Stimulated activated effector memory CD8-positive, alpha-beta T cell treated with anti-CD3 and anti-CD28 coated beads, Interleukin-12 subunit alpha, Interleukin-12 subunit beta, amount 100 ng/mL, for 72 hours (primary cell): ENCODE measurements around the gene ARPP21.

Experiments
- ATAC-seq: fragments of 150-1000 bp; cut with Tn5 transposase; 2 replicates; pipeline ENCODE4 v1.10.0; 2021
- DNase-seq, 2 donors: peaks; one replicate each; pipeline ENCODE4 v3.0.0; 2021 to 2022; ENCODE audit warnings: low spot score in 2 of 2
- H3K27ac Mint-ChIP-seq: one replicate; pipeline ENCODE4 v1.8.0; 2022; ENCODE audit warnings: mild to moderate bottlenecking, mixed read lengths
- H3K36me3 Mint-ChIP-seq: one replicate; pipeline ENCODE4 v1.8.0; 2022; ENCODE audit warnings: mild to moderate bottlenecking, mixed read lengths
- H3K4me1 Mint-ChIP-seq: one replicate; pipeline ENCODE4 v1.8.0; 2022; ENCODE audit warnings: mixed read lengths
- H3K4me3 Mint-ChIP-seq: one replicate; pipeline ENCODE4 v1.8.0; 2022; ENCODE audit warnings: mild to moderate bottlenecking, mixed read lengths
- H3K9me3 Mint-ChIP-seq: one replicate; pipeline ENCODE4 v1.8.0; 2022; ENCODE audit warnings: mixed read lengths

ARPP21 gene

DNA sequence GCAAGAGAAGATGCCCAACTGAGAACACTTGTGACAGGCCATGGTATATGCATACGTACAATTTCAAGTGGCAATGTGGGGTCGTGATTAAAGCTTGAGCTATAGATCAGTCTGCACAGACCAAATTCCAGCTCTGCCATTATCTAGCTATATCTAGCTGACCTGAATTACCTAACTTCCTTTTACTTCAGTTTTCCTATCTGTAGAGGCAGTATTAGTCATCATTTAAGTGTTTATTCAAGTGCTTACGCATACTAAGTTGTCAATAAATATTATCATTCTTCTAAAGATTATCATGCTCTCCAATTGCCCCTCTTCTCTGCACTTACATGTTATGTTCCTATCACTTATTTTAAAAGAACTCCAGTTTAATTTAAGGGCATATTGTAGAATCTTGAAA is 87.9 kb downstream of the ARPP21 start:
- DNase-seq (no peak), ATAC-seq (no peak)
- H3K36me3 Mint-ChIP-seq: no peaks in the 10 kb centered on the region
- peaks cover 3% of the 10 kb centered on the region for H3K9me3 Mint-ChIP-seq
- H3K4me1 Mint-ChIP-seq: no peaks in the 10 kb centered on the region
- H3K4me3 Mint-ChIP-seq: no peak overlapping the region
- H3K27ac Mint-ChIP-seq: no peak overlapping the region

DNA sequence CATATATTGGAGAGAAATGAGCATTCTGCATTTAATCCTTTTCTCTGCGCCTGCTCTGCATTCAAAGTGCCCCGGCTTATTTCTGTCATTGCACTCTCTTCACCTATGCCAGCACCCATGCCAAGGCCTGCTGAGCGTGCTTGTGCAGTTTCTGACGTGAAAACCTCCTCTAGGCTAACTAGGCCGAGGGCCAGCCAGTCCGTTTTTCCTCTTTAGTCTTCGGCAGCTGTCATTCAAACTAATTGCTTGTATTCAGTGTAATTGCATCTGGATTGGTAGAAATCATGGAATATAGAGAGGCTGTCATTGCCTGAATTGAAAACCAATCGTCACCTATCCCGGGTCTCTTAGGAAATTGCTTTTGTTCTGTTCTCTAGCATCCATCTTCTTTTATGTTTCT is 94.0 kb downstream of the ARPP21 start:
- no peak overlapping the region for H3K4me3 Mint-ChIP-seq
- DNase-seq (no peak), ATAC-seq (no peak)
- H3K4me1 Mint-ChIP-seq: no peaks in the 10 kb centered on the region
- no peaks in the 10 kb centered on the region for H3K36me3 Mint-ChIP-seq
- H3K9me3 Mint-ChIP-seq: peaks cover 8% of the 10 kb centered on the region
- no peak overlapping the region for H3K27ac Mint-ChIP-seq

- ATAC-seq: no peak
- Mint-ChIP-seq H3K27ac (no peak overlapping the region), H3K9me3 (peaks cover 8% of the 10 kb centered on the region), H3K36me3 (no peaks in the 10 kb centered on the region), H3K4me3 (no peak overlapping the region), H3K4me1 (no peaks in the 10 kb centered on the region)
- DNase-seq: no peak
Measured at GRCh38 chr3:35733864-35734263, 94.5 kb downstream of the ARPP21 start.

GRCh38 chr3:35737080-35737479 is 97.8 kb downstream of the ARPP21 start:
- no peak overlapping the region for H3K27ac Mint-ChIP-seq
- peaks cover 11% of the 10 kb centered on the region for H3K9me3 Mint-ChIP-seq
- ATAC-seq (no peak), DNase-seq (no peak)
- H3K36me3 Mint-ChIP-seq: no peaks in the 10 kb centered on the region
- H3K4me3 Mint-ChIP-seq: no peak overlapping the region
- no peaks in the 10 kb centered on the region for H3K4me1 Mint-ChIP-seq

DNA sequence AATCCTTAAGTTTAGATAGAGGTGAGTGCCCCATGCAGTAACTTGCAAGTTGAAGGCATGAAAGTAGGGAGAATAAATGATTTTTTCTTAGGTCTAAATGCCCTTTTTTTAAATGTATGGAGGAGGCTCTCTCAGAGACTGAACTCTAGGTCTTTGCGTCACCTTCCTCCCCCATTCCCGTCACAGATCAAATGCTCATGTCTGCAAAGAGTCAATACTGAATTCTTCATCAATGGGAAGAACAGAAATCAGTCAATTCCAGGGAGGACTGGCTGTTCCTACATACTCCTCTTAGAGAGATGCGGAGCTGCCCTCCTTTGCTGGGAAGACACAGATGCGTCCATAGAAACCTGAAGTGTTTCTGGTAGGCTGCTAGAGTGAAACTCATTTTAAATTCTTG is 98.2 kb downstream of the ARPP21 start:
- H3K4me1 Mint-ChIP-seq: no peaks in the 10 kb centered on the region
- DNase-seq: no peak
- no peak overlapping the region for H3K4me3 Mint-ChIP-seq
- H3K27ac Mint-ChIP-seq: no peak overlapping the region
- no peaks in the 10 kb centered on the region for H3K36me3 Mint-ChIP-seq
- ATAC-seq: no peak
- H3K9me3 Mint-ChIP-seq: peaks cover 11% of the 10 kb centered on the region

DNA sequence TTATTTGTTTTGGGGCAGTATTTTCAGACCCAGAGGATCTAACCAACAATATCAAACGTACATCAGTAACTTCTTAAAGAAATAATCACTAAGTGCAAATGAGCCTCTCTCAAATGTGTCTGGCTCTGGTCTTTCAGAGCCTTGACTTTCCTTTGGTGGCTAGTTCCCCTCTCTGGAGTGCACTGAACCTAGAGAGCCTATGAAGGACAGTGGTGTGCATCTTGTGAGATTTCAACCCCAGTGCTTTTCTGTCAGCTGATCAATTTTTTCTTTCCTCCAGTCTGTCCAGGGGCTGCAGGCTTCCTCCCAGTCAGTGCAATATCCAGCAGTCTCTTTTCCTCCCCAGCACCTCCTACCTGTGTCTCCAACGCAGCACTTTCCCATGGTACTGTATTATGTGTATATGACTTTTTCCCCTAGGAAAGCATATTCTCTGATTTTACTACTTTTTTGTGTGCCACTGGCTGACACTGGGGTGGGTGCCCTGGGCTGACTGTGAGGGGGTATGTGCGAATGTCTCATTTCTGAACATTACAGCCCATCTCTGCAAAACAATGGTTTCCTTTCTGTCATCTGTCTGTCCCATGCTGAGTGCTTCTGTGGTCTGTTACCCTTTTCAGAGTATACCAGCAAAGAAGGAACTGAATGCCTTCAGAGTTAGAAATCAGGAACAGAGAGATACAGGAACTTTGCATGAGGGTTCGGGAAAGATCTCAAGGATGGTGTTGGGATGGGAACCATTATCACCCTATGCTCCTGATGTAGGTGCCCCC is 98.8 kb downstream of the ARPP21 start:
- Mint-ChIP-seq H3K4me1 (no peaks in the 10 kb centered on the region), H3K36me3 (no peaks in the 10 kb centered on the region), H3K4me3 (no peak overlapping the region), H3K27ac (no peak overlapping the region), H3K9me3 (peaks cover 11% of the 10 kb centered on the region)
- ATAC-seq (no peak), DNase-seq (no peak)

- H3K27ac Mint-ChIP-seq: no peak overlapping the region
- peaks cover 5% of the 10 kb centered on the region for H3K9me3 Mint-ChIP-seq
- ATAC-seq (no peak), DNase-seq (no peak)
- no peaks in the 10 kb centered on the region for H3K36me3 Mint-ChIP-seq
- H3K4me1 Mint-ChIP-seq: no peaks in the 10 kb centered on the region
- H3K4me3 Mint-ChIP-seq: no peak overlapping the region
Measured at GRCh38 chr3:35739181-35739809, 100.0 kb downstream of the ARPP21 start.

DNA sequence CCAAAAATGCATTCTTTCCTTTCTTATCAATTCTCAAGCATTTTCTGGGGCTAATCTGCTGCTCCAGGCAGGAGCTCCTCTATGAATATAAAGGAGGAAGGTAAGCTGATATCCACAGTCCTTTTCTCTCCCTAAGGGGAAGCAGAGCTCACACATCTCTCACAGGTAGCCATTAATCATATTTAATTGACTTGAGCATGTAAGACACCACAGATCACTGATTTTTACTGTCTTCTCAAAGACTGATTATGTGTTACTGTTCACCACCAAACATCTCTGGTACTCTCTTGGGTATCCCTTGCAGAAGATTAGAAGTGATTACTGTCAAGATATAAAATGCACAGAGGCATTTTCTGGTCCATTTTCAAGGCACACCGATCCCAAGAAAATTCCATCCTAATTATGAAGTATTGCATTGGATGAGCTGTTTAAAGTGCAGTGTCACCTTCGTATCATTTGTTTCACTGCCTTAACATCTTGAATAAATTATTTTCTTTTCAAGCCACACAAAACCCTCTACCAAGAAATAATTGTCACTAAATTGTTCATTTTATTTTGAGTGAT is 100.7 kb downstream of the ARPP21 start:
- ATAC-seq (no peak), DNase-seq (no peak)
- H3K27ac Mint-ChIP-seq: no peak overlapping the region
- H3K4me3 Mint-ChIP-seq: no peak overlapping the region
- no peaks in the 10 kb centered on the region for H3K4me1 Mint-ChIP-seq
- H3K9me3 Mint-ChIP-seq: peaks cover 5% of the 10 kb centered on the region
- H3K36me3 Mint-ChIP-seq: no peaks in the 10 kb centered on the region

DNA sequence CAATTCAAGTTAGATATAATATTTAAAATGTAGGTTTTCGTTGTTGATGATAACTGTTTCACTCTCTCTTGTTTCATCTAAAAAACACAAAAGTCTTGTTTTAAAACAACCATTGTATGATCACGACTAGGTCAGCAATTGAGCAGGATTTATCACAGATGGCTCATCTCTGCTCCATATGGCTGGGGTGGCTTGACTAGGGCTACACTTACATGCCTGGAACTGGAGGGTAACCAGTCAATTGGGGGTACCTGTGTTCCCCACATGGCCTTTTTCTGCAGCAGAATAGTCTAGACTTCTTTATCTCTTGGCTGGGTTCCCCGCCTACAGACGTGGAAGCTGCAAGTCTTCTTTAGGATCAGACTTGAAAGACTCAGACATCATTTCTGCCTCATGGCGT is 103.9 kb downstream of the ARPP21 start:
- Mint-ChIP-seq H3K4me1 (no peaks in the 10 kb centered on the region), H3K9me3 (peaks cover 14% of the 10 kb centered on the region), H3K27ac (no peak overlapping the region)

DNA sequence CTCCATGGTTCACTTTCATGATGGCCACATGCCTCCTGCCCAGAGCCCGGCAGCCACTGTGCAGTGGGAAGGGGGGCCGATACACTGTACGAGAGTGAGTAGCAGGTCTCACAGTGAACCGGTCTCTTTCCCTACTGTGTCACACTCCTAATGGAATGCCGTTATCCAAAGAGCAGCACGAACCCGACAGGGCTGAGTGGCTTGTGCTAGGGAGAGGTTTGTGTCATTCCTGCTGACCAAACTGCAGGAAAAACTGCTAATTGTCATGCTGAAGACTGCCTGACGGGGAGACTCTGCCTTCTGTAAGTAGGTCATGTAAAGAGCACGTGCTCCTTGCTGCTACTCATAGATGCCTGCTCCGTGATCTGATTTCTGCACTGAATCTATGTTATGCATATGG is 105.1 kb downstream of the ARPP21 start:
- DNase-seq: no peak
- no peaks in the 10 kb centered on the region for H3K4me1 Mint-ChIP-seq
- H3K4me3 Mint-ChIP-seq: no peak overlapping the region
- H3K9me3 Mint-ChIP-seq: peaks cover 15% of the 10 kb centered on the region
- no peaks in the 10 kb centered on the region for H3K36me3 Mint-ChIP-seq
- no peak for ATAC-seq
- H3K27ac Mint-ChIP-seq: no peak overlapping the region

More for the DNA sequence above, 103.9 kb downstream of the ARPP21 start:
- DNase-seq (no peak), ATAC-seq (no peak)
- Mint-ChIP-seq H3K4me3 (no peak overlapping the region), H3K36me3 (no peaks in the 10 kb centered on the region)

- Mint-ChIP-seq H3K36me3 (no peaks in the 10 kb centered on the region), H3K4me3 (no peak overlapping the region), H3K9me3 (peaks cover 15% of the 10 kb centered on the region), H3K4me1 (no peaks in the 10 kb centered on the region), H3K27ac (no peak overlapping the region)
- no peak for ATAC-seq
- no peak for DNase-seq
Measured at GRCh38 chr3:35745351-35745750, 106.0 kb downstream of the ARPP21 start.

DNA sequence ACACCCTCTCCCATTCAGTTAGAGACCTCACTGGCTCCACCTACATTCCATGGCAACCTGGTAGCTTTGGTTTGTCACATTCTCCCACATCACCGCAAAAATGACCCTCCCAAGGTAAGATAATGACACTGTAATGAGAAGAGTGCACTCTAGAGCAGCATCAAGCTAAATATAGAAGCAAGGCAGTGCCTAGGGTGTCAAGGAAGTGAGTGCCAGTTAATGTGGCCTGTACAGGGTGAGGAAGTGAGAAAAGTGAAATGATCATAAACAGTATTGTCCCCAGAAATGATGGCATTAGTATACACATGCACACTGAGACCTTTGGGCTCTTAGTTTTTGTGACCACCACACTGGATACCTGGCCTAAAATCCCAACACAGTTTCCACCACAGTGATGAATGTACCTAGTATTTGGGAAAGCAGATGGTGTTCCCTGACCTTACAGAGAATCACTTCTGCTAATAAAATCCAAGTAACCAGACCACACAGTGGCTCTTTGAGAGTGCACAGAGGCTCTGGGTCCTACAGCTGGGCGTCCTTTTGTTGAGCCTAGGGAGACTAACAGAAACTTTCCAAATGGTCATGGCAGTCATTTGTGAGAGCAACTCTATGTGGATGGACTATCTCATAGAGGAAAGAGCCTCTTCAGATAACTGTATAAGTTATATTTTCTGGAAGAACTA is 106.6 kb downstream of the ARPP21 start:
- DNase-seq: no peak
- no peak for ATAC-seq
- no peak overlapping the region for H3K27ac Mint-ChIP-seq
- H3K4me3 Mint-ChIP-seq: no peak overlapping the region
- H3K36me3 Mint-ChIP-seq: no peaks in the 10 kb centered on the region
- no peaks in the 10 kb centered on the region for H3K4me1 Mint-ChIP-seq
- H3K9me3 Mint-ChIP-seq: peaks cover 15% of the 10 kb centered on the region

GRCh38 chr3:35746492-35746891 is 107.2 kb downstream of the ARPP21 start:
- Mint-ChIP-seq H3K27ac (no peak overlapping the region), H3K36me3 (no peaks in the 10 kb centered on the region), H3K4me1 (no peaks in the 10 kb centered on the region), H3K9me3 (peaks cover 15% of the 10 kb centered on the region), H3K4me3 (no peak overlapping the region)
- ATAC-seq: no peak
- no peak for DNase-seq

DNA sequence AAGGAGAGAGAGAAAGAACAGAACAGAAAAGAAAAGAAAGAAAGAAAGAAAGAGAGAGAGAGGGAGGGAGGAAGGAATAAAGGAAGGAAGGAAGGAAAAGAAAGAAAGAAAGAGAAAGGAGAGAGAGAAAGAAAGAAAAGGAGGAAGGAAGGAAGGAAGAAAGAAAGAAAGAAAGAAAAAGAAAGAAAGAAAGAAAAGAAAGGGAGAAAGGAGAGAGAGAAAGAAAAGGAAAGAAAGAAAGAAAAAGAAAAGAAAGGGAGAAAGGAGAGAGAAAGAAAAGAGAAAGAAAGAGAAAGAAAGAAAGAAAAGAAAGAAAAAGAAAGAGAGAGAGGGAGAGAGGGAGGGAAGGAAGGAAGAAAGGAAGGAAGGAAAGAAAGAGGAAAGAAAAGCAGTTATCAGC is 108.8 kb downstream of the ARPP21 start:
- Mint-ChIP-seq H3K27ac (no peak overlapping the region), H3K4me3 (no peak overlapping the region), H3K9me3 (peaks cover 13% of the 10 kb centered on the region), H3K4me1 (no peaks in the 10 kb centered on the region), H3K36me3 (no peaks in the 10 kb centered on the region)
- DNase-seq: no peak
- no peak for ATAC-seq

GRCh38 chr3:35751207-35751606 is 111.9 kb downstream of the ARPP21 start:
- no peak overlapping the region for H3K27ac Mint-ChIP-seq
- H3K4me1 Mint-ChIP-seq: no peaks in the 10 kb centered on the region
- no peak overlapping the region for H3K4me3 Mint-ChIP-seq
- no peak for DNase-seq
- no peak for ATAC-seq
- H3K36me3 Mint-ChIP-seq: no peaks in the 10 kb centered on the region
- peaks cover 16% of the 10 kb centered on the region for H3K9me3 Mint-ChIP-seq
